ENCODE results near the gene PROK1.

- TF ChIP-seq CTCF (IDR thresholded peaks at IDR 0.05) (no peak), POLR2A (IDR thresholded peaks at IDR 0.05) (no peak)
Measured at GRCh38 chr1:110409316-110409715, 41.6 kb upstream of the PROK1 start.

All from heart left ventricle (tissue), 13 donors.